ENCODE measurements around the gene CXCL11.

CXCL11 gene

GRCh38 chr4:76035799-76036380, at the start of gene CXCL11:
Gene CXCL11 (minus strand): TSS chr4:76036070. CDS start chr4:76035987, 83 bp downstream.
- TF ChIP-seq CTCF (IDR thresholded peaks at IDR 0.05; ENCODE audit: insufficient read depth, low read length, missing control alignments) = no peak
- H3K4me3 ChIP-seq (ENCODE audit: low read depth, low read length) = no peak within 1 kb of the TSS
- CTCF ChIA-PET = interaction anchor here (3.6 kb wide), 1 partner anchor 41 kb away, joined by 24 read pairs; no protein-coding TSS in a partner anchor
- POLR2A ChIA-PET = no interaction called here
- no peak for DNase-seq (ENCODE audit: low read depth, low spot score)

GRCh38 chr4:76084542-76084941, 48.7 kb upstream of the CXCL11 start:
- H3K4me3 ChIP-seq (ENCODE audit: low read depth, low read length) = no peak overlapping the region
- no peak for DNase-seq (ENCODE audit: low read depth, low spot score)
- ChIA-PET POLR2A (no interaction called here), CTCF (interaction anchor here (0.9 to 2.7 kb wide), 5 partner anchors 16 to 189 kb away, joined by 3 to 18 read pairs (median 4); no protein-coding TSS in a partner anchor)
- TF ChIP-seq CTCF (IDR thresholded peaks at IDR 0.05; ENCODE audit: insufficient read depth, low read length, missing control alignments) = no peak

GRCh38 chr4:76083386-76083988, 47.6 kb upstream of the CXCL11 start:
- no peak for TF ChIP-seq CTCF (IDR thresholded peaks at IDR 0.05; ENCODE audit: insufficient read depth, low read length, missing control alignments)
- POLR2A ChIA-PET = no interaction called here
- CTCF ChIA-PET = interaction anchor here (1.1 to 2.7 kb wide), 7 partner anchors 9 to 188 kb away, joined by 3 to 18 read pairs (median 4); no protein-coding TSS in a partner anchor
- no peak for DNase-seq (ENCODE audit: low read depth, low spot score)
- no peak overlapping the region for H3K4me3 ChIP-seq (ENCODE audit: low read depth, low read length)

GRCh38 chr4:76078033-76078613, 42.3 kb upstream of the CXCL11 start:
- no peak for DNase-seq (ENCODE audit: low read depth, low spot score)
- no peak for TF ChIP-seq CTCF (IDR thresholded peaks at IDR 0.05; ENCODE audit: insufficient read depth, low read length, missing control alignments)
- CTCF ChIA-PET = interaction anchor here (1.0 to 3.1 kb wide), 5 partner anchors 9 to 83 kb away, joined by 4 to 15 read pairs (median 4); no protein-coding TSS in a partner anchor
- POLR2A ChIA-PET = no interaction called here
- H3K4me3 ChIP-seq (ENCODE audit: low read depth, low read length) = no peak overlapping the region

GRCh38 chr4:76074993-76075600, 39.2 kb upstream of the CXCL11 start:
- DNase-seq (ENCODE audit: low read depth, low spot score) = no peak
- no peak overlapping the region for H3K4me3 ChIP-seq (ENCODE audit: low read depth, low read length)
- no peak for TF ChIP-seq CTCF (IDR thresholded peaks at IDR 0.05; ENCODE audit: insufficient read depth, low read length, missing control alignments)
- ChIA-PET CTCF (interaction anchor here (1.2 to 2.1 kb wide), 3 partner anchors 12 to 79 kb away, joined by 3 to 12 read pairs (median 3); no protein-coding TSS in a partner anchor), POLR2A (no interaction called here)

GRCh38 chr4:76074468-76074867, 38.6 kb upstream of the CXCL11 start, which contains the start of gene ART3:
Gene ART3 (plus strand): TSS chr4:76074709. CDS start chr4:76075890, 1,181 bp downstream.
- H3K4me3 ChIP-seq (ENCODE audit: low read depth, low read length) = no peak within 1 kb of the TSS
- DNase-seq (ENCODE audit: low read depth, low spot score) = no peak
- POLR2A ChIA-PET = no interaction called here
- CTCF ChIA-PET = interaction anchor here (1.2 to 2.1 kb wide), 4 partner anchors 11 to 79 kb away, joined by 3 to 12 read pairs (median 4); no protein-coding TSS in a partner anchor
- no peak for TF ChIP-seq CTCF (IDR thresholded peaks at IDR 0.05; ENCODE audit: insufficient read depth, low read length, missing control alignments)

Measured in AG04449 (cell line).